Measurements from ENCODE around the gene GAN. TPM values are rescaled to one million over a fixed set of nuclear protein-coding genes. Genes with fewer than 3 reads are reported as not detected.
A peak's percentile ranks its signal among the peaks of the same experiment; 100 is the strongest.
"Not testable (repeated sequence)": the region's sequence is repeated elsewhere in the genome, so short reads cannot be mapped to it uniquely, and the experiment has no call there.

The GAN gene
- polyA plus RNA-seq, 3 donors from 2014 or later, result 1.3 to 2.8 (median 2.0) TPM

DNA sequence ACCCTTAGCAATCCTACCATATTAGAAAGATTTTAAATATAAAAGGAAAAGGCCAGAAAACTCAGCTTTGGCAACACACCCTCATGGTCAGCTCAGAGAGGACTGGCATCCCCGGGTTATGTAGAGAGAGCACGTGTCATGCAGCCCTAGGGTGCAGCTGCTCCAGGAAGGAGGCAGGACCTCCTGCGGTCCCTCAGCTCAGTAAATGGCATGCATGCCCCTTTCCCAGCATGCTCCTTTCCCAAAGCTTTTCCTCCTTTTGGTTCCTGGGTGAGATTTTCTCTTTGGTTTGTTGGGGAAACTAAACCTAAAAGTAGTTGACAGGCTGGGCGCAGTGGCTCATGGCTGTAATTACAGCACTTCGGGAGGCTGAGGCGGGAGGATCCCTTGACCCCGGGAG, 3.9 kb downstream of the GAN start:
- DNase-seq, result no peak
- H3K9me3 Mint-ChIP-seq, result no peaks in the 10 kb centered on the region
- no peak overlapping the region for H3K4me3 Mint-ChIP-seq
- H3K27ac Mint-ChIP-seq, result no peak overlapping the region
- H3K4me1 Mint-ChIP-seq, result peaks cover 29 to 37% of the 10 kb centered on the region in 2 donors
- no peaks in the 10 kb centered on the region for H3K36me3 Mint-ChIP-seq
- H3K27me3 Mint-ChIP-seq (ENCODE audit: low read depth in 3 of 3), result peaks cover 4 to 19% (median 4%) of the 10 kb centered on the region in 3 donors

DNA sequence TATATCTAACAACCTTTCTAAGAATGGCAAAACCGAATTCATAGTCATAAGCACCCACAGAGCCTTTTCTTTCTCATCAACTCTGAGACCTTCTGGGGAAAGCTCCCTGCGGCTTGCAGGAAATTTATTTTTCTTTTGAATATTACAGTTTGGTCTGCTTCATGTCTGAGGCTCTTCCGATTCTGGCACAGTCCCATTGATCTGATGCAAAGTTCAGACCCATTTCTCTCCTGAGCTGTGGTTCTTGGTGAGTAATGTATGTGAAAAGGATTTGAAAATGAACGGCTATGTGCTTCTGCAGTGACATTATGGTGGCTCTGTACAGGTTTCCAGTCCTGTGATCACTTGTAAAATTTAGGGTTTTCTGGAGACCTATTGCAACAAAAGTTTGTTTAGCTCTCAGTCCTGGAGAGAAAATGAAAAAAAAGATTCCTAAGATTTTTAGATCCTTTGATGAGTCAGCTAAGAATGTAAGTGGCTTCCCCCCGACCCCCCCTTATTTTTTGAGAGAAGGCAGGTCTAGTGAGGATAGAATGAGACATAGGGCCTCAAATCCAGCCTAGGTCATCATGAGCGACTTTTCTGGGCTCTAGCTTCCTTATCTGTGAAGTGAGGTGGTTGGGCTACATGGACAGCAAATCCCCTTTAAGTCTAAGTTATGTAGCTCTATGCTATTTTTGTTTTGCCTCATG, 4.6 kb downstream of the GAN start:
- Mint-ChIP-seq H3K36me3 (no peaks in the 10 kb centered on the region), H3K9me3 (no peaks in the 10 kb centered on the region), H3K27ac (no peak overlapping the region), H3K27me3 (ENCODE audit: low read depth in 3 of 3) (peaks cover 4 to 14% (median 4%) of the 10 kb centered on the region in 3 donors), H3K4me1 (peaks cover 24 to 30% of the 10 kb centered on the region in 2 donors), H3K4me3 (no peak overlapping the region)
- no peak for DNase-seq

DNA sequence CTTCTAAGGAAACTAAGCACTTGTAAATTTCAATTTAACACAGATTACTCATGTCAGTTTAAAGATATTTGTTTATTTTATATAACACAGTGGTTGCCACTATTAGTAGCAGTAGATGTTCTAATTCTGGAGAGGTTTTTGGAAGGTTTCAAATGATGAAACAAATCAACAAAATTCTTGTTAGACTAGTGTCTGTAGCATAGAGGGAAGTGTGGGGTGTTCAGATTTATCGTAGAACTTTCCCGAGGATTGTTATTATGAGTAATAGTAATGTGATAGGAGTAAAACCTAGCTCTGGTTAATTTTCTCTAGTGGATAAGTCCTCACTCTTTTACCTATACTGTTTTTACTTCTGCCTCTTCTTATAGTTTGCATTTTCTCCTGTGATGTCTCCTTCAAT, 6.3 kb downstream of the GAN start:
- no peaks in the 10 kb centered on the region for H3K9me3 Mint-ChIP-seq
- H3K27ac Mint-ChIP-seq, result no peak overlapping the region
- DNase-seq, result no peak
- no peaks in the 10 kb centered on the region for H3K36me3 Mint-ChIP-seq
- peaks cover 0 to 8% (median 2%) of the 10 kb centered on the region in 3 donors for H3K27me3 Mint-ChIP-seq (ENCODE audit: low read depth in 3 of 3)
- H3K4me3 Mint-ChIP-seq, result no peak overlapping the region
- peaks cover 19 to 22% of the 10 kb centered on the region in 2 donors for H3K4me1 Mint-ChIP-seq

DNA sequence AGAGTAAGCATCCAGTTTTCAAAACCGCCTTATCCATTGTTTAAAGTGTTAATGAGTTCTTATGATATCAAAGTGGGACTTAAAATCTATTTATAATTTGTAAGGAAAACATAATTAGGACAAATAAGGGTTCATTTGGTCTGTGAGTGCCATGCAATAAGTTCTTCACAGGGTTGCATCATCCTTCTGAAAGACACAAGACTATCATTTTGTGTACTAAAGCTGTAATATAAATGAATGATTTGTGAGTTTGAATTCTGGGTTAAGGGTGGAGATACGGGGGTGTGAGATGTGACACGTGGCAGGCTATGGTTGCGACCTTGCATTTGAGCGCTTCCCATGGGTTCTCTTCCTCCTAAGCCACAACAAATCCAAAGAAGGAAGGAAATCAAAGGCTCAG, 6.8 kb downstream of the GAN start:
- no peak overlapping the region for H3K27ac Mint-ChIP-seq
- peaks cover 17% of the 10 kb centered on the region in 2 donors for H3K4me1 Mint-ChIP-seq
- no peaks in the 10 kb centered on the region for H3K9me3 Mint-ChIP-seq
- no peak for DNase-seq
- no peak overlapping the region for H3K4me3 Mint-ChIP-seq
- no peaks in the 10 kb centered on the region for H3K36me3 Mint-ChIP-seq
- peaks cover 0 to 8% (median 2%) of the 10 kb centered on the region in 3 donors for H3K27me3 Mint-ChIP-seq (ENCODE audit: low read depth in 3 of 3)

DNA sequence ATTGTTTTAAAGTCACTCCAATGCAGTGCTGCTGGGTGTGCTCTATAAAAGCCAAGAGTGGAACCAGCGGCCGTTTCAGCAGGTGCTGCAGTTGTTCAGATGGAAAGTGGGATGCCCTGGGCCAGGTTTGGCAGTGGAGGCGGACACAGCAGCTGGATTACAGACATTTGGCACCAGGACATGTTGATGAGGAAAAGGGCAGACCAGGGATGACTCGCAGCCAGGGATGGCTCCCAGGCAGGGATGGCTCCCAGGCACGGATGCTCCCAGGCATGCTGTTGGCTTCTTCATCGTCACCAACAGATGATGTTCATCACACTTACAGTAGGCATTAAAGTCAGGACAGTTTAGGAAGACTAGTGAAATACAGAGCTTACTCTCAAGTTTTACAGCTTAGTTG, 10.0 kb downstream of the GAN start:
- H3K27me3 Mint-ChIP-seq (ENCODE audit: low read depth in 3 of 3), result peaks cover 0 to 3% (median 2%) of the 10 kb centered on the region in 3 donors
- no peak overlapping the region for H3K4me3 Mint-ChIP-seq
- DNase-seq, result no peak
- H3K27ac Mint-ChIP-seq, result no peak overlapping the region
- H3K4me1 Mint-ChIP-seq, result peaks cover 4 to 6% of the 10 kb centered on the region in 2 donors
- no peaks in the 10 kb centered on the region for H3K36me3 Mint-ChIP-seq
- no peaks in the 10 kb centered on the region for H3K9me3 Mint-ChIP-seq

DNA sequence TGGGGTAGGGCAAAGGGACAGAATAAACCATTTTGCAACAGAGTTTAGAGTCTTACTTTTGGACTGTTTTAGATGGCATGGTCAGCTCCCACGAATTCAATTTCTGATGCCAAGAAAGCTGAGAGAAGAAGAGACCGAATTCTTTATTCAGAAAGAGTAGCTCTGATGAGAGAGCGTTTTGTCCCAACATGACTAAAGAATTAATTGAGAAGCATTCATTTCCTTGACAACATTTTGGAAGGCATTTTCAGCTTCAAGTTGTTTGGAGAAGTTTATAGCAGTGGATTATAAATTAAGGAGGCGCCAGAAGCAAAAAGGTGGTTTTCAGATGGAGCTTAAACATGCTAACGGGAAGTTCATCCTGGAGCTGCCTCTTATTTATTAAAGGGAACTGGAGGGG, 12.2 kb downstream of the GAN start:
- Mint-ChIP-seq H3K4me3 (no peak overlapping the region), H3K36me3 (no peaks in the 10 kb centered on the region), H3K4me1 (peaks cover 4 to 8% of the 10 kb centered on the region in 2 donors), H3K27me3 (ENCODE audit: low read depth in 3 of 3) (peaks cover 0 to 2% (median 2%) of the 10 kb centered on the region in 3 donors), H3K9me3 (no peaks in the 10 kb centered on the region), H3K27ac (no peak overlapping the region)
- no peak for DNase-seq

DNA sequence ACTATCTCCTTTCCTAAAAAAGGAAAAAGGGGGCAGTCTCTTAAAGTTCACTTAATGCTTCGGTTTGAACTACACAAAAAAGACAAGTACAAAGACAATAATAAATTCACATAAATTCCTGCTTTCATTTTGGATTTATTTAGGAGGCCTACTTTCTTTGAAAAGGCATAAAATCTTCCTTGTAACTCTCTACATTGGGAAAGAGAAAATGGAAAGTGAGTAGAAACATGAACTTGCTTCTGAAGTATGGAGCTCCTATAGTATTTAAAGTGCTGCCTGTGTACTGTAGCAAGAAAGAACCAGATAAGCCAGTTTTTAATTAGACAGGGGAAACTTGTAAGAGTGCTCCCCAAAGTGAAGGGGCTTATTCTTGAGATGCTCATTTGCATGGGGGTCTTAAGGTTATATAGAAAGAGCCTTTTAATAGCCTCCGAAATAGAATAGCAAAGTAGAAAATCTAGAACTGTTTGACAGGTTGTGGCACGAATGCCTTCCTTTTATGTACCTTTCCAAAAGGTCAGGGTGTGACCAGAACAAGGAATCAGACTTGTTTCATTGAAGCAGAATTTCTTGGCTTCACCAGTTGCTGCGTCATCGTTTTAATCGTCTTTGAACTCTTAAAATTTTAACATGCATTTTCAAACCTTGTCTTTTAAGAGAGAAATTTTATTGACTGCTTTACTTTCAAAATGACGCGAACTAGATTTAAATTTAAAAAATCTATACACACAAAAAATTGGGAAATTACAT, 12.9 kb downstream of the GAN start:
- H3K9me3 Mint-ChIP-seq, result no peaks in the 10 kb centered on the region
- H3K36me3 Mint-ChIP-seq, result no peaks in the 10 kb centered on the region
- no peak overlapping the region for H3K4me3 Mint-ChIP-seq
- H3K4me1 Mint-ChIP-seq, result peaks cover 4 to 8% of the 10 kb centered on the region in 2 donors
- H3K27ac Mint-ChIP-seq, result no peak overlapping the region
- DNase-seq, result no peak
- H3K27me3 Mint-ChIP-seq (ENCODE audit: low read depth in 3 of 3), result peaks cover 0 to 4% (median 2%) of the 10 kb centered on the region in 3 donors

DNA sequence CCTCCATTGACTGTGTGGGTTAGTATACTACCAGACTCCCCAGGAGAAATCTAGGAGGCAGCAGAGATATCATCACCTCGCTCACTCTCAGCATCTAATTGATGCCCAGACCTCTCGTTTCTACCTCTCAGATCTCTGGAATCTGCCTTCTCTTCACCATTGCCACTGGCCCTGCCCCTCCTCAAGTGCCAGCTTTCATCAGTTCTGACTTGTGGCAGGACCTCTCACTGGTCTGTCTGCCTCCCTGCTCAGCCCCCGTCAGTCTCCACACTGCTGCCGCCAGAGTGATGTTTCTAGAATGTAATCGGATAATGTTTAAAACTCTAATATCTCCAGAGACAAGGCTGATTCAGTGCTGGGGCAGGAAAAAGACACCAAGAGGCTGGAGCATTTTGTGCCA, 15.2 kb downstream of the GAN start:
- H3K27me3 Mint-ChIP-seq (ENCODE audit: low read depth in 3 of 3), result peaks cover 0 to 4% (median 0%) of the 10 kb centered on the region in 3 donors
- H3K27ac Mint-ChIP-seq, result peak overlapping the region in 1 of 6 donors; percentile 11
- H3K9me3 Mint-ChIP-seq, result no peaks in the 10 kb centered on the region
- H3K4me1 Mint-ChIP-seq, result peaks cover 0 to 8% of the 10 kb centered on the region in 2 donors
- DNase-seq, result no peak
- no peak overlapping the region for H3K4me3 Mint-ChIP-seq
- no peaks in the 10 kb centered on the region for H3K36me3 Mint-ChIP-seq

DNA sequence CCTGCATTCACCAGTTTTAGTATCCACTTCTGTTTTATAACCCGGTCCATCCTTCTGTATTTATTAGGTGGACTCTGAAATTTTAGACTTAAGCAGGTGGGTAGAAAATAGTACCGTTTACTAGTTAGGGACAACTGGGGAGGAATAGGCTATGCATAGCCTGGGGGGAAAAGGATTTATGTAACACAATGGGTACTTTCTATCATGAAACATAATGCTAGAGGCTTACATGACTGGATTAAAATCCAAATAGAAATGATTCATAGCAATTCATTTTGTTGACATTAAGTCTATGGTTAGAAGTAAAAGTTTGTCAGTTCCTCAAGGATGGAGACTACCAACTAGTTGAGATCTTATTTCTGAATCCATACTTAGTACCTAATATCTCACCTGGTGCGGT, 18.6 kb downstream of the GAN start:
- peaks cover 0 to 8% of the 10 kb centered on the region in 2 donors for H3K4me1 Mint-ChIP-seq
- H3K9me3 Mint-ChIP-seq, result no peaks in the 10 kb centered on the region
- H3K36me3 Mint-ChIP-seq, result peaks cover 0 to 2% (median 0%) of the 10 kb centered on the region in 3 donors
- no peak for DNase-seq
- no peak overlapping the region for H3K27ac Mint-ChIP-seq
- peaks cover 0 to 4% (median 0%) of the 10 kb centered on the region in 3 donors for H3K27me3 Mint-ChIP-seq (ENCODE audit: low read depth in 3 of 3)
- no peak overlapping the region for H3K4me3 Mint-ChIP-seq

DNA sequence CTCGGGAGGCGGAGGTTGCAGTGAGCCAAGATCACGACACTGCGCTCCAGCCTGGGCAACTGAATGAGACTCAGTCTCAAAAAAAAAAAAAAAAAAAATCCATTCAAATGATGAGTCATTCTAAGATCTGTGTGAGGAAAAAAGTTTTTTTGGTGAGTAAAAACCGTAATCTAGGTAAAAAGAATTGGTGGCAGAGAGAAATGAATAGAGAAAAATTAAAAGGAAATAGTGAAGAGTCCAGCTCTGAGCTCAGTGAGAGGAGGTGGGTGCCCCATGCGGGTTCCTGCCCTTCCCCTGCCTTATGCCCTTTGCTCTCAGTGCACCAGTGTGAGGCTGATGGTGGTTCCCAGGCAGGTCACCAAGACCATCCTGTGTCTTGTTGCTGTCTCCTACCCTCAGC, 20.9 kb downstream of the GAN start:
- H3K27me3 Mint-ChIP-seq (ENCODE audit: low read depth in 3 of 3), result peaks cover 0 to 4% (median 0%) of the 10 kb centered on the region in 3 donors
- peaks cover 0 to 6% (median 5%) of the 10 kb centered on the region in 3 donors for H3K36me3 Mint-ChIP-seq
- no peaks in the 10 kb centered on the region for H3K4me1 Mint-ChIP-seq
- no peak overlapping the region for H3K4me3 Mint-ChIP-seq
- DNase-seq, result no peak
- H3K27ac Mint-ChIP-seq, result no peak overlapping the region
- H3K9me3 Mint-ChIP-seq, result no peaks in the 10 kb centered on the region

DNA sequence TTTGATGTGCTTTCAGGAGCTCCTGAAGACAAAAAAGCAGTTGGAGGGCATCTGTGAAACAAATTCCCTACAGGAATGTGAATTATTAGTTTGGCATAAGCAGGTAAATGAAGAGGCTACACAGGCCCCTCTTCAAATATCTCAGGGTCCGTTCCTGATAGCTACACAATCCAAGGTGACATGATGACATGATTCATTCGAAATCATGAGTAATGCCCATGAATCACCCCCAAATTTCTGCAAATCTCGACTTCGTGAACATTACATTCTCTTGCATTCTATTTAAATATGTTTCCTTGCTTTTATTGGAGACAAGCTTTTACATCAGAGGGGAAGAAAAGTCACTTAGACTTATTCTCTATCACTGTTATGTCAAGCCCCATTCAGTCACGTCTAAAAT, 22.3 kb downstream of the GAN start:
- Mint-ChIP-seq H3K36me3 (peaks cover 0 to 11% (median 5%) of the 10 kb centered on the region in 3 donors), H3K4me3 (no peak overlapping the region), H3K9me3 (peaks cover 0 to 2% (median 0%) of the 10 kb centered on the region in 6 donors), H3K27ac (no peak overlapping the region), H3K4me1 (no peaks in the 10 kb centered on the region), H3K27me3 (ENCODE audit: low read depth in 3 of 3) (peaks cover 0 to 4% (median 0%) of the 10 kb centered on the region in 3 donors)
- DNase-seq, result no peak

DNA sequence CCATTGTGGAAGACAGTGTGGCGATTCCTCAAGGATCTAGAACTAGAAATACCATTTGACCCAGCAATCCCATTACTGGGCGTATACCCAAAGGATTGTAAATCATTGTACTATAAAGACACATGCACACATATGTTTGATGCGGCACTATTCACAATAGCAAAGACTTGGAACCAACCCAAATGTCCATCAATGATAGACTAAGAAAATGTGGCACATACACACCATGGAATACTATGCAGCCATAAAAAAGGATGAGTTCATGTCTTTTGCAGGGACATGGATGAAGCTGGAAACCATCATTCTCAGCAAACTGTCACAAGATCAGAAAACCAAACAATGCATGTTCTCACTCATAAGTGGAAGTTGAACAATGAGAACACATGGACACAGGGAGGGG, 30.4 kb downstream of the GAN start:
- Mint-ChIP-seq H3K36me3 (peaks cover 19 to 27% (median 21%) of the 10 kb centered on the region in 3 donors), H3K9me3 (peaks cover 19 to 42% (median 30%) of the 10 kb centered on the region in 6 donors)
- not testable (repeated sequence) for H3K4me1 Mint-ChIP-seq; DNase-seq; H3K27me3 Mint-ChIP-seq (ENCODE audit: low read depth in 3 of 3); H3K4me3 Mint-ChIP-seq; H3K27ac Mint-ChIP-seq

DNA sequence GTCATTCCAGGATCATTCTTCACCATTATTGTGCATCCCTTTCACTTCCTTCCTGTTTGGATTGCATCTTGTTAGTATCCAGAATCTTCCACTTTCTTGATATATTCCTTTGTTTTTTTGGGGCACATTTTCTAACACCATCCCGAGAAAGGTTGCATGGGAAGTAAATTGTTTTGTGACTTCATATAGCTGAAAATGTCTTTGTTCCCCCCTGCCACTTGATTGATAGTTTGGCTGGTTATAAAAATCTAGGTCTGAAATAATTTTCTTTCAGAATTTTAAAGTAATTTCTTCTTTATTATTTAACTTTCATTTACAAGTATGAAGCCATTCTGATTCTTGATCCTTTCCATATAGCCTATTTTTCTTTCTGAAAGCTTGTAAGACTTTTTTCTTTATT, 32.7 kb downstream of the GAN start:
- Mint-ChIP-seq H3K27ac (no peak overlapping the region), H3K27me3 (ENCODE audit: low read depth in 3 of 3) (peaks cover 0 to 2% (median 2%) of the 10 kb centered on the region in 3 donors), H3K4me1 (no peaks in the 10 kb centered on the region), H3K9me3 (peaks cover 13 to 42% (median 30%) of the 10 kb centered on the region in 6 donors), H3K36me3 (peaks cover 23 to 30% (median 27%) of the 10 kb centered on the region in 3 donors), H3K4me3 (no peak overlapping the region)
- no peak for DNase-seq

DNA sequence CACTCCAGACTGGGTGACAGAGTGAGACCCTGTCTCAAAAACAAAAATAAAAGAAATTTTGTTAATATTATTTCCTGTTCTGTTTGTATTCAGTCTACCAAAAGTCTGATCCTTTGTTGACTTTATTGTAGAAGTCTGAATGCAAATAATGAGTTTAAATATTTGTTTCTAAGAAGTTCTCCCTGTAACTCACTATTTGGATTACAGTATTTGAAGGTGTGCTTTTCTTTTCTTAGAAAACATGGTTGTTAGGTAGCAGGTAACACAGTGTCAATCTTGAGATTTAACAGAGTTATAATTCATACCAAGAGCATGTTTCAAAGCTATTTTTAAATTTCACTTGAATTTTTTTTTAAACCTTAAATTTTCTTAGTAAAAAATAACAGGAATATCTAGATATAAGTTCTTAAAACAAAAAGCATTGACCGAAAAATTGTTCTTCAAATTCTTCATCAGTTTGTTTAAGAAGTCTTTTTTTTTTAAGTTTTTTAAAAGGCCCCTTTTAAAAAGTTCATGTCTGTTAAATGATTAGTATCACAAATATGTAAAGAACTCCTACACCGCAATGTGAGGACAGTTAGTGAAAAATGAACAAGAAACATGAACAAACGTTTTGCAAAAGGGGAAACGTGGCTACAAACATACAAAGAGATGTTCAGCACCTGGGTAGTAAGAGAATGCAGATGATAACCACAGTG, 35.0 kb downstream of the GAN start:
- DNase-seq, result no peak
- peaks cover 20 to 27% (median 25%) of the 10 kb centered on the region in 3 donors for H3K36me3 Mint-ChIP-seq
- no peak overlapping the region for H3K27ac Mint-ChIP-seq
- peaks cover 0 to 2% (median 1%) of the 10 kb centered on the region in 3 donors for H3K27me3 Mint-ChIP-seq (ENCODE audit: low read depth in 3 of 3)
- H3K9me3 Mint-ChIP-seq, result peaks cover 9 to 36% (median 26%) of the 10 kb centered on the region in 6 donors
- H3K4me1 Mint-ChIP-seq, result no peaks in the 10 kb centered on the region
- no peak overlapping the region for H3K4me3 Mint-ChIP-seq

Data from immature natural killer cell (primary cell).